IMR-90 (cell line): ENCODE measurements around the gene TTC7B.

Source experiments
- BHLHE40 ChIP-seq: fragments of 150-350 bp; IDR thresholded peaks from 2 replicates; pipeline ENCODE4 v1.6.1; 2016; ENCODE audit warnings: mild to moderate bottlenecking, low read depth, low read length
- CHD1 ChIP-seq: IDR thresholded peaks from 2 replicates; pipeline ENCODE4 v1.6.1; 2012; ENCODE audit warnings: low read depth, low read length, improper control_type of control experiment
- MAFK ChIP-seq: IDR thresholded peaks from 2 replicates; pipeline ENCODE4 v1.6.1; 2012; ENCODE audit warnings: low read depth, low read length, improper control_type of control experiment
- POLR2A ChIP-seq: IDR thresholded peaks from 2 replicates; pipeline ENCODE4 v1.6.1; 2012; ENCODE audit warnings: mild to moderate bottlenecking, low read depth, low read length
- RCOR1 ChIP-seq: IDR thresholded peaks from 2 replicates; pipeline ENCODE4 v1.6.1; 2012; ENCODE audit warnings: mild to moderate bottlenecking, low read length, improper control_type of control experiment; ENCODE audit not compliant: insufficient replicate concordance
- RFX5 ChIP-seq: IDR thresholded peaks from 2 replicates; pipeline ENCODE4 v1.8.0; 2012; ENCODE audit warnings: low read depth, mild to moderate bottlenecking, low read length, moderate library complexity
- TF ChIP-seq, protein P1 (sequence below): conservative IDR thresholded peaks from 2 replicates; pipeline ENCODE4 v1.5.1; 2012; ENCODE audit warnings: mild to moderate bottlenecking, low read depth, low read length, improper control_type of control experiment
- TF ChIP-seq, protein P2 (sequence below): fragments of 150-350 bp; IDR thresholded peaks from 2 replicates; pipeline ENCODE4 v1.6.1; 2017; ENCODE audit warnings: mild to moderate bottlenecking, antibody characterized with exemption, low read length, low read depth

DNA sequence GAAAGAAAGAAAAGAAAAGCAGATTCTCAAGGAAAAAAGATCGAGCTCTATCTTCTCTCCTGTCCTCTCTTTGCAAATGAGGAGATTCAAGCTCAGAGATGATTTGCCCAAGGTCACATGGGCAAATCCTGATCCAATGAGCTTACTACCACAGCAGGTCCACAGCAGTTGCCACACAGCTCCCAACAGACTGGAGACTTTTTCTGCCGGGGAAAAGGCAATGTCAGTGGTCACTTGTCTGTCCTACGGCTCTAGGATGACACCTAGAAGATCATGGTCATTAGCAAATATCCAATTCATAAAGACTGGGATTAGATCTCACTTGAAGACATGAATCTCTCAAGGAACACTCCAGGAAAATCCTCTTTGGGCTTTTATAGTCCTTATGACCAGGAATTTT is 58.8 kb downstream of the TTC7B start:
- no peak for TF ChIP-seq CHD1
- TF ChIP-seq, protein P1, sequence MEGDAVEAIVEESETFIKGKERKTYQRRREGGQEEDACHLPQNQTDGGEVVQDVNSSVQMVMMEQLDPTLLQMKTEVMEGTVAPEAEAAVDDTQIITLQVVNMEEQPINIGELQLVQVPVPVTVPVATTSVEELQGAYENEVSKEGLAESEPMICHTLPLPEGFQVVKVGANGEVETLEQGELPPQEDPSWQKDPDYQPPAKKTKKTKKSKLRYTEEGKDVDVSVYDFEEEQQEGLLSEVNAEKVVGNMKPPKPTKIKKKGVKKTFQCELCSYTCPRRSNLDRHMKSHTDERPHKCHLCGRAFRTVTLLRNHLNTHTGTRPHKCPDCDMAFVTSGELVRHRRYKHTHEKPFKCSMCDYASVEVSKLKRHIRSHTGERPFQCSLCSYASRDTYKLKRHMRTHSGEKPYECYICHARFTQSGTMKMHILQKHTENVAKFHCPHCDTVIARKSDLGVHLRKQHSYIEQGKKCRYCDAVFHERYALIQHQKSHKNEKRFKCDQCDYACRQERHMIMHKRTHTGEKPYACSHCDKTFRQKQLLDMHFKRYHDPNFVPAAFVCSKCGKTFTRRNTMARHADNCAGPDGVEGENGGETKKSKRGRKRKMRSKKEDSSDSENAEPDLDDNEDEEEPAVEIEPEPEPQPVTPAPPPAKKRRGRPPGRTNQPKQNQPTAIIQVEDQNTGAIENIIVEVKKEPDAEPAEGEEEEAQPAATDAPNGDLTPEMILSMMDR, result no peak
- no peak for TF ChIP-seq POLR2A
- TF ChIP-seq BHLHE40, result no peak
- TF ChIP-seq, protein P2, sequence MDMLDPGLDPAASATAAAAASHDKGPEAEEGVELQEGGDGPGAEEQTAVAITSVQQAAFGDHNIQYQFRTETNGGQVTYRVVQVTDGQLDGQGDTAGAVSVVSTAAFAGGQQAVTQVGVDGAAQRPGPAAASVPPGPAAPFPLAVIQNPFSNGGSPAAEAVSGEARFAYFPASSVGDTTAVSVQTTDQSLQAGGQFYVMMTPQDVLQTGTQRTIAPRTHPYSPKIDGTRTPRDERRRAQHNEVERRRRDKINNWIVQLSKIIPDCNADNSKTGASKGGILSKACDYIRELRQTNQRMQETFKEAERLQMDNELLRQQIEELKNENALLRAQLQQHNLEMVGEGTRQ, result peak; percentile 47; the same call in 1 of the 2 replicates
- no peak for TF ChIP-seq RCOR1
- no peak for TF ChIP-seq RFX5
- no peak for TF ChIP-seq MAFK
